SK-N-SH (cell line): ENCODE results near the gene ST8SIA4. TPM values are rescaled to one million over a fixed set of nuclear protein-coding genes. Genes with fewer than 3 reads are reported as not detected.

Experiments
- CTCF ChIA-PET: fragments of 300-600, 350-600 bp; formaldehyde crosslinking; extraction: SDS; loops from one replicate; lab custom pipeline; 2021; lab: Yijun Ruan, JAX
- POLR2A ChIA-PET: fragments of 350-600 bp; sonication (Branson Sonifier 250); formaldehyde crosslinking; extraction: SDS; loops from one replicate; lab custom pipeline; 2020; ENCODE audit warnings: antibody characterized with exemption, inconsistent platforms; lab: Yijun Ruan, JAX
- DNase-seq: peaks from one replicate; pipeline ENCODE4 v3.0.0; 2012
- H2AFZ ChIP-seq: fragments of 200-600 bp; sonication (generic); 2 replicates; pipeline ENCODE4 v1.8.1; 2016; ENCODE audit warnings: antibody characterized with exemption, mild to moderate bottlenecking, low read depth
- H3F3A ChIP-seq: fragments of 200-600 bp; sonication (generic); replicated peaks from 2 replicates; pipeline ENCODE3; 2016; ENCODE audit warnings: antibody characterized with exemption, mild to moderate bottlenecking; ENCODE audit not compliant: insufficient read depth
- H3K27ac ChIP-seq, 2 experiments: fragments of 200-500 bp in 1 of 2; fragments of 200-600 bp in 1 of 2; sonication (Bioruptor generic) in 1 of 2; sonication (generic), shearing (Covaris generic) in 1 of 2; 2 replicates each; pipeline versions ENCODE4 v1.5.1 to v1.6.1; 2014 to 2016; ENCODE audit warnings: low read depth in 2 of 2, inconsistent platforms in 1 of 2, low read length in 1 of 2, mild to moderate bottlenecking in 1 of 2, mixed read lengths in 1 of 2
- H3K27me3 ChIP-seq: fragments of 200-600 bp; sonication (generic), shearing (Covaris generic); 2 replicates; pipeline ENCODE4 v1.6.1; 2016; ENCODE audit warnings: mixed run types; ENCODE audit not compliant: insufficient read depth
- H3K36me3 ChIP-seq, 2 experiments: fragments of 200-500 bp in 1 of 2; fragments of 200-600 bp in 1 of 2; sonication (Bioruptor generic) in 1 of 2; sonication (generic) in 1 of 2; replicated peaks in 1 of 2; 2 replicates each; pipeline versions ENCODE3 to v1.5.1; 2014 to 2016; ENCODE audit warnings: low read length in 1 of 2, mild to moderate bottlenecking in 1 of 2; ENCODE audit not compliant: insufficient read depth in 2 of 2, control insufficient read depth in 1 of 2
- H3K4me1 ChIP-seq, 2 experiments: fragments of 200-500 bp in 1 of 2; fragments of 200-600 bp in 1 of 2; sonication (Bioruptor generic) in 1 of 2; sonication (generic), shearing (Covaris generic) in 1 of 2; 2 replicates each; pipeline versions ENCODE4 v1.5.1 to v1.6.1; 2014 to 2016; ENCODE audit warnings: low read depth in 1 of 2, low read length in 1 of 2, mixed run types in 1 of 2; ENCODE audit not compliant: insufficient read depth in 2 of 2, control insufficient read depth in 1 of 2
- H3K4me2 ChIP-seq: fragments of 200-600 bp; sonication (generic), shearing (Covaris generic); 2 replicates; pipeline ENCODE4 v1.6.1; 2017; ENCODE audit warnings: mixed run types
- H3K4me3 ChIP-seq, 2 experiments: fragments of 200-500 bp in 1 of 2; fragments of 200-600 bp in 1 of 2; sonication (Bioruptor generic) in 1 of 2; sonication (generic), shearing (Covaris generic) in 1 of 2; 2 replicates each; pipeline versions ENCODE4 v1.5.1 to v1.8.1; 2014 to 2016; ENCODE audit warnings: low read depth in 2 of 2, inconsistent platforms in 1 of 2, low read length in 1 of 2, mild to moderate bottlenecking in 1 of 2, mixed read lengths in 1 of 2, moderate library complexity in 1 of 2
- H3K79me2 ChIP-seq: fragments of 200-600 bp; sonication (generic); 2 replicates; pipeline ENCODE4 v1.8.1; 2017; ENCODE audit warnings: mild to moderate bottlenecking; ENCODE audit not compliant: insufficient read depth
- H3K9ac ChIP-seq: fragments of 200-600 bp; sonication (generic); 2 replicates; pipeline ENCODE4 v1.6.1; 2017; ENCODE audit warnings: mixed run types
- H3K9me2 ChIP-seq: fragments of 200-600 bp; sonication (generic); 2 replicates; pipeline ENCODE4 v1.6.1; 2017; ENCODE audit warnings: mixed run types
- H3K9me3 ChIP-seq: fragments of 200-600 bp; sonication (generic); 2 replicates; pipeline ENCODE4 v1.6.1; 2017; ENCODE audit warnings: mixed run types, mild to moderate bottlenecking, moderate library complexity
- H4K20me1 ChIP-seq: fragments of 200-600 bp; sonication (generic); 2 replicates; pipeline ENCODE4 v1.6.1; 2017; ENCODE audit warnings: mild to moderate bottlenecking, mixed run types; ENCODE audit not compliant: insufficient read depth
- EP300 ChIP-seq, 2 experiments: IDR thresholded peaks; 2 replicates each; pipeline versions ENCODE4 v1.4.0 to v1.6.1; 2012; ENCODE audit warnings: borderline replicate concordance in 1 of 2, low read depth in 1 of 2, low read length in 1 of 2
- FOXM1 ChIP-seq: IDR thresholded peaks from 2 replicates; pipeline ENCODE4 v1.4.0; 2012; ENCODE audit warnings: low read depth, mild to moderate bottlenecking
- GATA2 ChIP-seq: sonication (generic); formaldehyde crosslinking; IDR thresholded peaks from 2 replicates; pipeline ENCODE4 v1.5.0; 2020; ENCODE audit warnings: mild to moderate bottlenecking, missing genetic modification reagents
- JUND ChIP-seq: IDR thresholded peaks from 2 replicates; pipeline ENCODE4 v1.4.0; 2012
- MEF2A ChIP-seq: IDR thresholded peaks from 2 replicates; pipeline ENCODE4 v1.4.0; 2012; ENCODE audit warnings: low read depth, borderline replicate concordance
- MXI1 ChIP-seq: IDR thresholded peaks from 2 replicates; pipeline ENCODE4 v1.6.1; 2012; ENCODE audit warnings: mild to moderate bottlenecking, low read depth, low read length, improper control_type of control experiment
- TCF12 ChIP-seq: IDR thresholded peaks from 2 replicates; pipeline ENCODE4 v1.4.0; 2012
- USF2 ChIP-seq: fragments of 150-350 bp; IDR thresholded peaks from 2 replicates; pipeline ENCODE4 v1.6.1; 2017; ENCODE audit warnings: antibody characterized with exemption, low read length, low read depth, borderline replicate concordance
- YY1 ChIP-seq: IDR thresholded peaks from 2 replicates; pipeline ENCODE4 v1.4.0; 2012; ENCODE audit warnings: low read depth, mild to moderate bottlenecking
- ZBTB33 ChIP-seq: IDR thresholded peaks from 2 replicates; pipeline ENCODE4 v1.4.0; 2012; ENCODE audit warnings: low read depth, borderline replicate concordance
- WGBS: methylation state at CpG from one replicate; pipeline ENCODE4 v1.1.6; 2017; ENCODE audit warnings: low lambda C conversion rate; 5-methylcytosine and 5-hydroxymethylcytosine counted together
- polyA plus RNA-seq, 3 experiments: library from polyadenylated mRNA; depleted of rRNA; stranded (reverse); fragments of >200 nt; gene quantifications; 2 replicates each; pipeline ENCODE4 v1.2.3, GENCODE V29; 2012
- TF ChIP-seq, protein P1 (sequence below): IDR thresholded peaks from 2 replicates; pipeline ENCODE4 v1.6.1; 2012; ENCODE audit warnings: mild to moderate bottlenecking, low read depth, low read length, moderate library complexity
- TF ChIP-seq, protein P2 (sequence below): fragments of 200-600 bp; sonication (generic); IDR thresholded peaks from 2 replicates; pipeline ENCODE4 v1.6.1; 2017; ENCODE audit warnings: antibody characterized with exemption, mild to moderate bottlenecking, moderate library complexity

ST8SIA4 gene
- polyA plus RNA-seq, 1 of the 3 experiments (the other 2 are of a cell fraction) = 0.02 TPM

DNA sequence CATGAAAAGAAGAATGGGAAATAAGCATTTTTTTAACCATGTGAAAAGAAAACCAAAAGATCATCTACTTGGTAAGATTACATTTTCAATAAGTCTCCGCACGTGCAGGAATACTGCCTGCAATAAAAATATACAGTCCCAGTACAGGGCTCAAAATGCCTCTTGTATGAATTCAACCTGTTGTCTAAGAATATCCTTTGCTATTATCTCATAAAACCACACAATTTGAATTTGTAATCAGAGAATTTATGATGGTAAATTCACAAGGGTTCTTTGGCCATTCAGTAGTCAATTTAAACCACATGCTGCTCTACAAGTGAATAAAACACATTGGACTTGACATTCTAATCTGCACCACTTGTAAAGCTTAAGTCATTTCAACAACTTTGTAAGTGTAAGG is 46.6 kb downstream of the ST8SIA4 start:
- H3K27me3 ChIP-seq = no peaks in the 10 kb centered on the region
- POLR2A ChIA-PET = no interaction called here
- no peak for DNase-seq

More for the DNA sequence above, 46.6 kb downstream of the ST8SIA4 start:
- no peaks in the 10 kb centered on the region for H3K79me2 ChIP-seq
- CTCF ChIA-PET = interaction anchor here (0.8 kb wide), 1 partner anchor 19 kb away, joined by 3 read pairs; no protein-coding TSS in a partner anchor
- no peak overlapping the region for H3K4me3 ChIP-seq
- no peak overlapping the region for H3K4me2 ChIP-seq
- no peaks in the 10 kb centered on the region for H4K20me1 ChIP-seq
- no peaks in the 10 kb centered on the region for H3K36me3 ChIP-seq
- H2AFZ ChIP-seq = no peak overlapping the region
- no peak overlapping the region for H3K9ac ChIP-seq
- 92% methylated on average over 2 of the region's 2 CpGs for WGBS
- no peak overlapping the region for H3K27ac ChIP-seq
- TF ChIP-seq, protein P1, sequence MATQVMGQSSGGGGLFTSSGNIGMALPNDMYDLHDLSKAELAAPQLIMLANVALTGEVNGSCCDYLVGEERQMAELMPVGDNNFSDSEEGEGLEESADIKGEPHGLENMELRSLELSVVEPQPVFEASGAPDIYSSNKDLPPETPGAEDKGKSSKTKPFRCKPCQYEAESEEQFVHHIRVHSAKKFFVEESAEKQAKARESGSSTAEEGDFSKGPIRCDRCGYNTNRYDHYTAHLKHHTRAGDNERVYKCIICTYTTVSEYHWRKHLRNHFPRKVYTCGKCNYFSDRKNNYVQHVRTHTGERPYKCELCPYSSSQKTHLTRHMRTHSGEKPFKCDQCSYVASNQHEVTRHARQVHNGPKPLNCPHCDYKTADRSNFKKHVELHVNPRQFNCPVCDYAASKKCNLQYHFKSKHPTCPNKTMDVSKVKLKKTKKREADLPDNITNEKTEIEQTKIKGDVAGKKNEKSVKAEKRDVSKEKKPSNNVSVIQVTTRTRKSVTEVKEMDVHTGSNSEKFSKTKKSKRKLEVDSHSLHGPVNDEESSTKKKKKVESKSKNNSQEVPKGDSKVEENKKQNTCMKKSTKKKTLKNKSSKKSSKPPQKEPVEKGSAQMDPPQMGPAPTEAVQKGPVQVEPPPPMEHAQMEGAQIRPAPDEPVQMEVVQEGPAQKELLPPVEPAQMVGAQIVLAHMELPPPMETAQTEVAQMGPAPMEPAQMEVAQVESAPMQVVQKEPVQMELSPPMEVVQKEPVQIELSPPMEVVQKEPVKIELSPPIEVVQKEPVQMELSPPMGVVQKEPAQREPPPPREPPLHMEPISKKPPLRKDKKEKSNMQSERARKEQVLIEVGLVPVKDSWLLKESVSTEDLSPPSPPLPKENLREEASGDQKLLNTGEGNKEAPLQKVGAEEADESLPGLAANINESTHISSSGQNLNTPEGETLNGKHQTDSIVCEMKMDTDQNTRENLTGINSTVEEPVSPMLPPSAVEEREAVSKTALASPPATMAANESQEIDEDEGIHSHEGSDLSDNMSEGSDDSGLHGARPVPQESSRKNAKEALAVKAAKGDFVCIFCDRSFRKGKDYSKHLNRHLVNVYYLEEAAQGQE = no peak
- no peak for TF ChIP-seq EP300 (IDR thresholded peaks at IDR 0.05; ENCODE audit: borderline replicate concordance in 1 of 2, low read depth in 1 of 2, low read length in 1 of 2)
- no peak for TF ChIP-seq TCF12
- TF ChIP-seq USF2 = no peak
- TF ChIP-seq YY1 = no peak
- TF ChIP-seq, protein P2, sequence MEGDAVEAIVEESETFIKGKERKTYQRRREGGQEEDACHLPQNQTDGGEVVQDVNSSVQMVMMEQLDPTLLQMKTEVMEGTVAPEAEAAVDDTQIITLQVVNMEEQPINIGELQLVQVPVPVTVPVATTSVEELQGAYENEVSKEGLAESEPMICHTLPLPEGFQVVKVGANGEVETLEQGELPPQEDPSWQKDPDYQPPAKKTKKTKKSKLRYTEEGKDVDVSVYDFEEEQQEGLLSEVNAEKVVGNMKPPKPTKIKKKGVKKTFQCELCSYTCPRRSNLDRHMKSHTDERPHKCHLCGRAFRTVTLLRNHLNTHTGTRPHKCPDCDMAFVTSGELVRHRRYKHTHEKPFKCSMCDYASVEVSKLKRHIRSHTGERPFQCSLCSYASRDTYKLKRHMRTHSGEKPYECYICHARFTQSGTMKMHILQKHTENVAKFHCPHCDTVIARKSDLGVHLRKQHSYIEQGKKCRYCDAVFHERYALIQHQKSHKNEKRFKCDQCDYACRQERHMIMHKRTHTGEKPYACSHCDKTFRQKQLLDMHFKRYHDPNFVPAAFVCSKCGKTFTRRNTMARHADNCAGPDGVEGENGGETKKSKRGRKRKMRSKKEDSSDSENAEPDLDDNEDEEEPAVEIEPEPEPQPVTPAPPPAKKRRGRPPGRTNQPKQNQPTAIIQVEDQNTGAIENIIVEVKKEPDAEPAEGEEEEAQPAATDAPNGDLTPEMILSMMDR = no peak
- TF ChIP-seq MEF2A = no peak
- TF ChIP-seq JUND = no peak
- TF ChIP-seq FOXM1 = no peak
- no peak for TF ChIP-seq MXI1
- TF ChIP-seq ZBTB33 = no peak
- TF ChIP-seq GATA2 = no peak
- TF ChIP-seq, all 33 proteins: peak for 0
- no peaks in the 10 kb centered on the region for H3F3A ChIP-seq
- no peaks in the 10 kb centered on the region for H3K4me1 ChIP-seq
- no peaks in the 10 kb centered on the region for H3K9me2 ChIP-seq
- H3K9me3 ChIP-seq = no peaks in the 10 kb centered on the region
